ENCODE measurements around the gene PRSS36. TPM values are rescaled to one million over a fixed set of nuclear protein-coding genes. Genes with fewer than 3 reads are reported as not detected.

Gene PRSS36
- total RNA-seq, 1 donor, result 1.2 TPM

Other genes with a start within 250 kb of the PRSS36 start
- gene FBXL19, start 226.5 kb downstream of the PRSS36 start, total RNA-seq, result 5.4 TPM
- 11.3 TPM for gene ORAI3, start 201.0 kb downstream of the PRSS36 start, total RNA-seq
- 16.1 TPM for gene SETD1A, start 192.3 kb downstream of the PRSS36 start, total RNA-seq
- gene HSD3B7, start 164.9 kb downstream of the PRSS36 start, total RNA-seq, result 0.73 TPM
- 0.63 TPM for gene STX1B, start 139.4 kb downstream of the PRSS36 start, total RNA-seq
- gene STX4, start 116.5 kb downstream of the PRSS36 start, total RNA-seq, result 16.5 TPM
- gene ZNF668, start 75.8 kb downstream of the PRSS36 start, total RNA-seq, result 10.7 TPM
- 9.6 TPM for gene ZNF646, start 75.6 kb downstream of the PRSS36 start, total RNA-seq
- gene PRSS53, start 61.1 kb downstream of the PRSS36 start, total RNA-seq, result 1.0 TPM
- 27.1 TPM for gene VKORC1, start 55.3 kb downstream of the PRSS36 start, total RNA-seq
- 11.0 TPM for gene BCKDK, start 41.7 kb downstream of the PRSS36 start, total RNA-seq
- 76.5 TPM for gene KAT8, start 32.4 kb downstream of the PRSS36 start, total RNA-seq
- not detected for gene PRSS8, start 14.3 kb downstream of the PRSS36 start, total RNA-seq
- gene FUS, start 30.1 kb upstream of the PRSS36 start, total RNA-seq, result 183 TPM
- gene PYCARD, start 52.7 kb upstream of the PRSS36 start, total RNA-seq, result 93.3 TPM
- 0.10 TPM for gene TRIM72, start 64.1 kb upstream of the PRSS36 start, total RNA-seq
- not detected for gene PYDC1, start 67.1 kb upstream of the PRSS36 start, total RNA-seq
- gene ITGAM, start 109.9 kb upstream of the PRSS36 start, total RNA-seq, result 127 TPM
- 190 TPM for gene ITGAX, start 205.1 kb upstream of the PRSS36 start, total RNA-seq
- under 0.01 TPM for gene ITGAD, start 243.3 kb upstream of the PRSS36 start, total RNA-seq

All from mononuclear cell (primary cell).